HEK293T (cell line): Measurements from ENCODE around the gene TOP3B.

Experiments used
- CTCF ChIA-PET: fragments of 350-600 bp; formaldehyde crosslinking; extraction: SDS; loops from one replicate; lab custom pipeline; 2021; ENCODE audit warnings: antibody characterized with exemption, inconsistent platforms; lab: Yijun Ruan, JAX
- POLR2A ChIA-PET: fragments of 350-600 bp; formaldehyde crosslinking; extraction: SDS; loops from one replicate; lab custom pipeline; 2020; ENCODE audit warnings: antibody characterized with exemption, inconsistent platforms; lab: Yijun Ruan, JAX
- DNase-seq: peaks from one replicate; pipeline ENCODE4 v3.0.0; 2012; ENCODE audit warnings: mixed read lengths; ENCODE audit errors: extremely low spot score
- ARNT ChIP-seq: fragments of 450-650 bp; IDR thresholded peaks from 2 replicates; pipeline ENCODE4 v1.6.1; 2017; ENCODE audit warnings: mild to moderate bottlenecking
- BHLHE40 ChIP-seq: fragments of 450-650 bp; IDR thresholded peaks from 2 replicates; pipeline ENCODE4 v1.6.1; 2016; ENCODE audit warnings: mild to moderate bottlenecking, moderate library complexity, borderline replicate concordance
- CTBP1 ChIP-seq: fragments of 450-650 bp; IDR thresholded peaks from 2 replicates; pipeline ENCODE4 v1.6.1; 2016; ENCODE audit warnings: borderline replicate concordance
- ELF4 ChIP-seq: fragments of 450-650 bp; IDR thresholded peaks from 2 replicates; pipeline ENCODE4 v1.6.1; 2017; ENCODE audit warnings: antibody characterized with exemption
- FOXA1 ChIP-seq: fragments of 450-650 bp; IDR thresholded peaks from 2 replicates; pipeline ENCODE4 v1.6.1; 2016; ENCODE audit warnings: mild to moderate bottlenecking
- FOXK2 ChIP-seq: fragments of 450-650 bp; IDR thresholded peaks from 2 replicates; pipeline ENCODE4 v1.6.1; 2016; ENCODE audit warnings: mild to moderate bottlenecking
- FOXM1 ChIP-seq: fragments of 450-650 bp; IDR thresholded peaks from 2 replicates; pipeline ENCODE4 v1.6.1; 2017; ENCODE audit warnings: mild to moderate bottlenecking, borderline replicate concordance
- HDGF ChIP-seq: fragments of 450-650 bp; IDR thresholded peaks from 2 replicates; pipeline ENCODE4 v1.6.1; 2017; ENCODE audit warnings: antibody characterized with exemption, borderline replicate concordance
- L3MBTL2 ChIP-seq: fragments of 450-650 bp; conservative IDR thresholded peaks from 2 replicates; pipeline ENCODE4 v1.6.1; 2016; ENCODE audit warnings: mild to moderate bottlenecking
- LEF1 ChIP-seq: fragments of 450-650 bp; IDR thresholded peaks from 2 replicates; pipeline ENCODE4 v1.6.1; 2017; ENCODE audit warnings: mild to moderate bottlenecking, borderline replicate concordance
- NFRKB ChIP-seq: fragments of 450-650 bp; IDR thresholded peaks from 2 replicates; pipeline ENCODE4 v1.6.1; 2016; ENCODE audit warnings: mild to moderate bottlenecking, moderate library complexity
- SP1 ChIP-seq: fragments of 450-650 bp; IDR thresholded peaks from 2 replicates; pipeline ENCODE4 v1.6.1; 2017
- SUZ12 ChIP-seq: fragments of 450-650 bp; IDR thresholded peaks from 2 replicates; pipeline ENCODE4 v1.6.1; 2016; ENCODE audit warnings: mild to moderate bottlenecking
- TARDBP ChIP-seq: fragments of 450-650 bp; IDR thresholded peaks from 2 replicates; pipeline ENCODE4 v1.6.1; 2016
- ZNF384 ChIP-seq: fragments of 450-650 bp; IDR thresholded peaks from 2 replicates; pipeline ENCODE4 v1.6.1; 2016
- TF ChIP-seq, protein P1 (sequence below): fragments of 450-650 bp; IDR thresholded peaks from 2 replicates; pipeline ENCODE4 v1.6.1; 2016

The TOP3B gene

GRCh38 chr22:22025320-22026156, 43.0 kb upstream of the TOP3B start:
- DNase-seq, result no peak
- ChIA-PET CTCF (no interaction called here), POLR2A (no interaction called here)
- TF ChIP-seq, protein P1, sequence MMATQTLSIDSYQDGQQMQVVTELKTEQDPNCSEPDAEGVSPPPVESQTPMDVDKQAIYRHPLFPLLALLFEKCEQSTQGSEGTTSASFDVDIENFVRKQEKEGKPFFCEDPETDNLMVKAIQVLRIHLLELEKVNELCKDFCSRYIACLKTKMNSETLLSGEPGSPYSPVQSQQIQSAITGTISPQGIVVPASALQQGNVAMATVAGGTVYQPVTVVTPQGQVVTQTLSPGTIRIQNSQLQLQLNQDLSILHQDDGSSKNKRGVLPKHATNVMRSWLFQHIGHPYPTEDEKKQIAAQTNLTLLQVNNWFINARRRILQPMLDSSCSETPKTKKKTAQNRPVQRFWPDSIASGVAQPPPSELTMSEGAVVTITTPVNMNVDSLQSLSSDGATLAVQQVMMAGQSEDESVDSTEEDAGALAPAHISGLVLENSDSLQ, result no peak
- no peak for TF ChIP-seq BHLHE40
- no peak for TF ChIP-seq ELF4
- no peak for TF ChIP-seq HDGF
- no peak for TF ChIP-seq SUZ12
- TF ChIP-seq CTBP1, result no peak
- no peak for TF ChIP-seq FOXA1
- TF ChIP-seq L3MBTL2, result no peak
- no peak for TF ChIP-seq TARDBP
- TF ChIP-seq NFRKB, result no peak
- no peak for TF ChIP-seq FOXK2
- TF ChIP-seq SP1, result no peak
- TF ChIP-seq LEF1, result no peak
- TF ChIP-seq ARNT, result no peak
- no peak for TF ChIP-seq FOXM1
- no peak for TF ChIP-seq ZNF384

GRCh38 chr22:22024440-22024839, 41.9 kb upstream of the TOP3B start:
- POLR2A ChIA-PET, result no interaction called here
- CTCF ChIA-PET, result interaction anchor here (0.7 kb wide), 1 partner anchor 14 kb away, joined by 3 read pairs; no protein-coding TSS in a partner anchor
- TF ChIP-seq ELF4 (no peak), LEF1 (no peak), TARDBP (no peak), L3MBTL2 (no peak), ARNT (no peak), NFRKB (no peak), FOXM1 (no peak), HDGF (no peak), ZNF384 (no peak), SP1 (no peak)
- TF ChIP-seq, protein P1, result no peak
- DNase-seq, result no peak

GRCh38 chr22:22023581-22024137, 41.1 kb upstream of the TOP3B start:
- POLR2A ChIA-PET, result no interaction called here
- TF ChIP-seq CTBP1 (no peak), FOXK2 (no peak), BHLHE40 (no peak), LEF1 (no peak), ARNT (no peak), SP1 (no peak), ZNF384 (no peak), FOXM1 (no peak), TARDBP (no peak), L3MBTL2 (no peak), HDGF (no peak), NFRKB (no peak), SUZ12 (no peak), FOXA1 (no peak)
- TF ChIP-seq, protein P1, result no peak
- CTCF ChIA-PET, result no interaction called here
- no peak for DNase-seq

DNA sequence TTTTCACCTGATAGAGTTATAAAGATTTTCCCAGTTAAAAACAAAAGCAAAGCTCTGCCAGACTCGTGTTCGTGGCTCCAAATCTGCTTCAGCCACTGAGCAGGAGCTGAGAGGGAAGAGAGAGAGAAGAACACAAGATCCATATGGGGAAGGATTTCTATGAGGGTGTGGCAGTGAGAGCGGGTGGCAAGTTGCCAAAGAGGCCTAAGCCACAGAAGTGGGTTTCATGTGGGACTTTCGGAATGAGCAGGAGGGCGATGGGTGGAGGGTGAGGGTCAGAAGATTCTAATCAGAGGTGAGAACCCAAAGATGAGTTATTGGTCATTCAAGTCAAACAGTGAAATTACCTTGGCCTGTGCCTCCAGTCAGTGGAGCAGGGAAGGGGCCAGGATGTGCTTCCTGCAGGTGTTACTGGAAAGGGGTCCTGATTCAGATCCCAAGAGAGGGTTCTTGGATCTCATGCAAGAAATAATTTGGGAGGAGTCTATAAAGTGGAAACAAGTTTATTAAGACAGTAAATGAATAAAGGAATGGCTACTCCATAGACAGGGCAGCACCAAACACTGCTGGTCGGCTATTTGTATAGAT, 40.5 kb upstream of the TOP3B start:
- TF ChIP-seq BHLHE40 (no peak), LEF1 (no peak), FOXA1 (no peak), FOXK2 (no peak), L3MBTL2 (no peak), ELF4 (no peak), ZNF384 (no peak), FOXM1 (no peak), SUZ12 (no peak), ARNT (no peak), NFRKB (no peak), TARDBP (no peak), CTBP1 (no peak), HDGF (no peak), SP1 (no peak)
- TF ChIP-seq, protein P1, result no peak
- DNase-seq, result no peak
- CTCF ChIA-PET, result no interaction called here
- POLR2A ChIA-PET, result no interaction called here

- DNase-seq, result no peak
- CTCF ChIA-PET, result no interaction called here
- TF ChIP-seq ARNT (no peak), LEF1 (no peak), NFRKB (no peak), FOXA1 (no peak), FOXK2 (no peak), CTBP1 (no peak), FOXM1 (no peak)
- POLR2A ChIA-PET, result no interaction called here
Measured at GRCh38 chr22:22022255-22022840, 39.8 kb upstream of the TOP3B start.
